Measurements from ENCODE around the gene EOMES. TPM values are rescaled to one million over a fixed set of nuclear protein-coding genes. Genes with fewer than 3 reads are reported as not detected.

Gene EOMES
- total and polyA plus RNA-seq, 2 experiments from 2014 or later, result not detected

DNA sequence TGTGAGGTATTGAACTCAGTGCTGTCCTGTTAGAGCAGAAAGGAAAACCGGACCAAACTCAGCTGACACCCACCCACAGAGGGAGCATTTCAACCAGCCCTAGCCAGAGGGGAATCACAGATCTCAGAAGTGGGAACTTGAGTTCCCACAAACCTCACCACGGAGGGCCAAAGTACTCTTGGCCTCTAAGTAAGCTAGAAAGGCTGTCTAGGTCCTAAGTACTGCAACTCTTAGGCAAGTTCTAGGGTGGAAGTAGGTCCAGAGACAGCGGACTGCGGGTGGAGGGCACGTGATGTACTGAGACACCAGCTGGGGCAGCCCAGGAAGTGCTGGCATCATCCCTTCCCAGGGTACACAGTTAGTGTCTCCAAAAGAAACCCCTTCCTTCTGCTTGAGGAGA lies 34.1 kb downstream of the EOMES start:
- Histone ChIP-seq H3K4me2 (no peak overlapping the region), H3K79me2 (no peaks in the 10 kb centered on the region), H4K20me1 (ENCODE audit: insufficient read depth, poor library complexity, severe bottlenecking) (no peaks in the 10 kb centered on the region), H3K27me3 (no peaks in the 10 kb centered on the region), H3K4me3 (no peak overlapping the region), H3K27ac (no peak overlapping the region), H3K4me1 (ENCODE audit: insufficient read depth) (no peaks in the 10 kb centered on the region), H3K9me2 (replicated peaks; ENCODE audit: insufficient read depth) (no peaks in the 10 kb centered on the region), H3K9me3 (ENCODE audit: low read depth) (no peaks in the 10 kb centered on the region), H3K36me3 (replicated peaks; ENCODE audit: insufficient read depth, low read depth) (no peaks in the 10 kb centered on the region), H2AFZ (no peak overlapping the region)
- no peak for TF ChIP-seq EZH2phosphoT487 (IDR thresholded peaks at IDR 0.05; ENCODE audit: low read depth, severe bottlenecking, unreplicated experiment)
- TF ChIP-seq, protein P1, sequence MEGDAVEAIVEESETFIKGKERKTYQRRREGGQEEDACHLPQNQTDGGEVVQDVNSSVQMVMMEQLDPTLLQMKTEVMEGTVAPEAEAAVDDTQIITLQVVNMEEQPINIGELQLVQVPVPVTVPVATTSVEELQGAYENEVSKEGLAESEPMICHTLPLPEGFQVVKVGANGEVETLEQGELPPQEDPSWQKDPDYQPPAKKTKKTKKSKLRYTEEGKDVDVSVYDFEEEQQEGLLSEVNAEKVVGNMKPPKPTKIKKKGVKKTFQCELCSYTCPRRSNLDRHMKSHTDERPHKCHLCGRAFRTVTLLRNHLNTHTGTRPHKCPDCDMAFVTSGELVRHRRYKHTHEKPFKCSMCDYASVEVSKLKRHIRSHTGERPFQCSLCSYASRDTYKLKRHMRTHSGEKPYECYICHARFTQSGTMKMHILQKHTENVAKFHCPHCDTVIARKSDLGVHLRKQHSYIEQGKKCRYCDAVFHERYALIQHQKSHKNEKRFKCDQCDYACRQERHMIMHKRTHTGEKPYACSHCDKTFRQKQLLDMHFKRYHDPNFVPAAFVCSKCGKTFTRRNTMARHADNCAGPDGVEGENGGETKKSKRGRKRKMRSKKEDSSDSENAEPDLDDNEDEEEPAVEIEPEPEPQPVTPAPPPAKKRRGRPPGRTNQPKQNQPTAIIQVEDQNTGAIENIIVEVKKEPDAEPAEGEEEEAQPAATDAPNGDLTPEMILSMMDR (IDR thresholded peaks at IDR 0.05; ENCODE audit: poor library complexity), result no peak
- TF ChIP-seq EZH2 (IDR thresholded peaks at IDR 0.05; ENCODE audit: borderline replicate concordance), result no peak
- 92% methylated on average over 5 of the region's 5 CpGs for WGBS (ENCODE audit: low lambda C conversion rate, missing lambda C conversion rate)
- no peak for DNase-seq (ENCODE audit: low spot score)

DNA sequence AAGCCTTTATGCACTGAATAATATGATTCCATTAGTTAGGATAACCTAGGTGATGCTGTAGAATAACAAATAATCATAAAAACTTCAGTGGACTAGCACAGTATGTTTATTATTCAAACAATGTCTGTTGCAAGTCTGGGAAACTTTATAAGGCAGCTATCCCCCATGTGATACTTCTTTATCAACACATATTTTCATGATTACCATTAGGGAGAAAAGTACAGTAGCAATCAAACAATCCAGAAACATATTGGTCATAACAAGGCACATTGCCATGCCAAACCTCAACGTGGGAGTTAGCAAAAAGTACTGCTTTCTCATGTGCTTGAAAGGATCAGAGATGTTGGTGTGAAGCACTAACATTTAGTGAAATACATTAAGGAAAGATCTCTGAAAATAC lies 35.5 kb downstream of the EOMES start:
- Histone ChIP-seq H3K9me2 (replicated peaks; ENCODE audit: insufficient read depth) (no peaks in the 10 kb centered on the region), H3K9me3 (ENCODE audit: low read depth) (no peaks in the 10 kb centered on the region), H3K27me3 (no peaks in the 10 kb centered on the region), H3K4me3 (no peak overlapping the region), H3K36me3 (replicated peaks; ENCODE audit: insufficient read depth, low read depth) (no peaks in the 10 kb centered on the region), H4K20me1 (ENCODE audit: insufficient read depth, poor library complexity, severe bottlenecking) (no peaks in the 10 kb centered on the region), H3K4me1 (ENCODE audit: insufficient read depth) (no peaks in the 10 kb centered on the region), H3K27ac (no peak overlapping the region), H2AFZ (no peak overlapping the region), H3K4me2 (no peak overlapping the region), H3K79me2 (no peaks in the 10 kb centered on the region)
- TF ChIP-seq EZH2phosphoT487 (IDR thresholded peaks at IDR 0.05; ENCODE audit: low read depth, severe bottlenecking, unreplicated experiment), result no peak
- TF ChIP-seq EZH2 (IDR thresholded peaks at IDR 0.05; ENCODE audit: borderline replicate concordance), result no peak
- TF ChIP-seq, protein P1 (IDR thresholded peaks at IDR 0.05; ENCODE audit: poor library complexity), result no peak
- no peak for DNase-seq (ENCODE audit: low spot score)
- 68% methylated on average over 1 of the region's 1 CpG for WGBS (ENCODE audit: low lambda C conversion rate, missing lambda C conversion rate)

DNA sequence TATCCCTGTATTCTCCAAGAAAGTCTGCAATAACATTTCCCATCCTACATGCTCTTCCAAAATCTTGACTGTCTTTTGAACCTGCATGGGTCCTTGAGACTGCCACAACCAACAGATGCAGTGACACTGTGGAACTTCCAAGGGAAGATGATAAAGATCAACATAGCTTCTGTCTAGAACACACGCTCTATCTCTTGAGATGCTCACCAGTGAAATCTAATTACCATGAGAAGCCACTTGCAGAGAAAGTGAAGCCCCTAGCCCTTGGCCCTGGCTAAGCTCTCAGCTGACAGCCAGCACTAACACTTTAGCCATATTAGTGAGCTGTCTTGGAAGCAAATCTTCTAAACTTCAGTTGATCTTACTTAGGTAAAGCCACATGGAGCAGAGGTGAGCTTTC lies 36.6 kb downstream of the EOMES start:
- Histone ChIP-seq H4K20me1 (ENCODE audit: insufficient read depth, poor library complexity, severe bottlenecking) (no peaks in the 10 kb centered on the region), H3K4me2 (no peak overlapping the region), H2AFZ (no peak overlapping the region), H3K9me2 (replicated peaks; ENCODE audit: insufficient read depth) (no peaks in the 10 kb centered on the region), H3K4me3 (no peak overlapping the region), H3K27me3 (no peaks in the 10 kb centered on the region), H3K27ac (no peak overlapping the region), H3K36me3 (replicated peaks; ENCODE audit: insufficient read depth, low read depth) (no peaks in the 10 kb centered on the region), H3K9me3 (ENCODE audit: low read depth) (no peaks in the 10 kb centered on the region), H3K79me2 (no peaks in the 10 kb centered on the region), H3K4me1 (ENCODE audit: insufficient read depth) (no peaks in the 10 kb centered on the region)
- TF ChIP-seq, protein P1 (IDR thresholded peaks at IDR 0.05; ENCODE audit: poor library complexity), result no peak
- TF ChIP-seq EZH2phosphoT487 (IDR thresholded peaks at IDR 0.05; ENCODE audit: low read depth, severe bottlenecking, unreplicated experiment), result no peak
- TF ChIP-seq EZH2 (IDR thresholded peaks at IDR 0.05; ENCODE audit: borderline replicate concordance), result no peak
- DNase-seq (ENCODE audit: low spot score), result no peak
- 60% methylated on average over 1 of the region's 1 CpG for WGBS (ENCODE audit: low lambda C conversion rate, missing lambda C conversion rate)

DNA sequence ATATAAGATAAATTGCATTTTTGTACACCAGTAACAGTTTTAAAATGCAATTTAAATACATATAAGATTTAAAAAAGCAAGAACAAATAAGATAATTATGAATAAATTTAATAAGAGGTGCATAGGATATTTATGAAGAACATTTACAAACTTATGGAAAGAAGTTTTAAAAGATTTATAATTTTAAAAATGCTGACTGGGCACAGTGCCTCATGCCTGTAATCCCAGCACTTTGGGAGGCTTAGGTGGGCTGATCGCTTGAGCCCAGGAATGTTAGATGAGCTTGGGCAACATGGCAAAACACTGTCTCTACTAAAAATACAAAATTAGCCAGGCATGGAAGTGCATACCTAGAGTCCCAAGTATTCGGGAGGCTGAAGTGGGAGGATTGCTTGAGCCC lies 37.8 kb downstream of the EOMES start:
- Histone ChIP-seq H3K36me3 (replicated peaks; ENCODE audit: insufficient read depth, low read depth) (no peaks in the 10 kb centered on the region), H3K9me3 (ENCODE audit: low read depth) (no peaks in the 10 kb centered on the region), H2AFZ (no peak overlapping the region), H4K20me1 (ENCODE audit: insufficient read depth, poor library complexity, severe bottlenecking) (no peaks in the 10 kb centered on the region), H3K27me3 (no peaks in the 10 kb centered on the region), H3K4me3 (no peak overlapping the region), H3K27ac (no peak overlapping the region), H3K79me2 (no peaks in the 10 kb centered on the region), H3K9me2 (replicated peaks; ENCODE audit: insufficient read depth) (no peaks in the 10 kb centered on the region), H3K4me1 (ENCODE audit: insufficient read depth) (no peaks in the 10 kb centered on the region), H3K4me2 (no peak overlapping the region)
- 84% methylated on average over 2 of the region's 2 CpGs for WGBS (ENCODE audit: low lambda C conversion rate, missing lambda C conversion rate)
- TF ChIP-seq, protein P1 (IDR thresholded peaks at IDR 0.05; ENCODE audit: poor library complexity), result no peak
- no peak for TF ChIP-seq EZH2 (IDR thresholded peaks at IDR 0.05; ENCODE audit: borderline replicate concordance)
- no peak for TF ChIP-seq EZH2phosphoT487 (IDR thresholded peaks at IDR 0.05; ENCODE audit: low read depth, severe bottlenecking, unreplicated experiment)
- no peak for DNase-seq (ENCODE audit: low spot score)

Data from hepatocyte (in vitro differentiated cells).